ENCODE data around the gene PRR14. TPM values are rescaled to one million over a fixed set of nuclear protein-coding genes. Genes with fewer than 3 reads are reported as not detected.

Gene PRR14
- total and polyA plus RNA-seq, 8 donors = 9.0 to 123 (median 79.6) TPM

GRCh38 chr16:30603945-30604315 lies 46.8 kb upstream of the PRR14 start:
- H3K27ac ChIP-seq = no peak overlapping the region
- intact Hi-C loops (cut with DNase I; ENCODE audit: low total_unique reads) = no loop called here
- H3K4me1 ChIP-seq = peaks cover 0 to 27% (median 8%) of the 10 kb centered on the region in 4 donors
- H3K27me3 ChIP-seq = no peaks in the 10 kb centered on the region
- H3K4me3 ChIP-seq = no peak overlapping the region
- H3K36me3 ChIP-seq = peaks cover 32 to 63% (median 62%) of the 10 kb centered on the region in 4 donors
- no peaks in the 10 kb centered on the region for H3K9me3 ChIP-seq
- no peak for DNase-seq
- WGBS, 5 donors = 86 to 96% (median 91%) methylated on average over 7 of the region's 7 CpGs
- TF ChIP-seq POLR2AphosphoS5 (IDR thresholded peaks at IDR 0.05) = no peak
- no peak for TF ChIP-seq POLR2A (IDR thresholded peaks at IDR 0.05)
- no peak for TF ChIP-seq EP300 (IDR thresholded peaks at IDR 0.05)
- TF ChIP-seq CTCF (IDR thresholded peaks at IDR 0.05) = no peak

GRCh38 chr16:30604316-30604947 lies 46.3 kb upstream of the PRR14 start:
- H3K4me1 ChIP-seq = peaks cover 0 to 33% (median 13%) of the 10 kb centered on the region in 4 donors
- intact Hi-C loops (cut with DNase I; ENCODE audit: low total_unique reads) = no loop called here
- WGBS, 5 donors = 86 to 94% (median 92%) methylated on average over 48 to 49 of the region's 49 CpGs
- H3K27me3 ChIP-seq = no peaks in the 10 kb centered on the region
- TF ChIP-seq POLR2A (IDR thresholded peaks at IDR 0.05) (no peak), POLR2AphosphoS5 (IDR thresholded peaks at IDR 0.05) (no peak), EP300 (IDR thresholded peaks at IDR 0.05) (no peak), CTCF (IDR thresholded peaks at IDR 0.05) (no peak)
- no peak for DNase-seq
- no peak overlapping the region for H3K27ac ChIP-seq
- H3K4me3 ChIP-seq = no peak overlapping the region
- peaks cover 32 to 63% (median 62%) of the 10 kb centered on the region in 4 donors for H3K36me3 ChIP-seq
- no peaks in the 10 kb centered on the region for H3K9me3 ChIP-seq

DNA sequence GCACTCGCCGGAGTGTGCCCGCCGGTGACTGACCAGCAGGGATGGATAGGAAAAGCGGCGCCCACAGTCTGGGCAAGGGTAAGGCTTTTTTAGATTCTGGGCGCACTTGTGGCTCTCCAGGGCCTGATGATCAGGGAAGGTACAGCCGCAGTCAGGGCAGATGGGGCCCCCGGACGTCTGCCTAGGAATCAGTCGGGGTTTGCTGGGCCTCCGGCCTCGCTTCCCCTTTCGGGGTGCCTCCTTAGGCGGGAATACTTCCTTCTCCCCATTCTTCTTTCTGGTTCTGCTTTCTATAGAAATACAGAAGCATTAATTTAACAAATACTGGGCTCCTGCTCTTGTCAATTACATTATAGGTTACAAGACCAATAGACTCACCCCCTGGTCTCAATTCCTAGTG lies 45.6 kb upstream of the PRR14 start:
- H3K4me1 ChIP-seq = peaks cover 0 to 34% (median 17%) of the 10 kb centered on the region in 4 donors
- DNase-seq = no peak
- H3K27me3 ChIP-seq = no peaks in the 10 kb centered on the region
- no peaks in the 10 kb centered on the region for H3K9me3 ChIP-seq
- no peak overlapping the region for H3K4me3 ChIP-seq
- H3K36me3 ChIP-seq = peaks cover 32 to 63% (median 62%) of the 10 kb centered on the region in 4 donors
- H3K27ac ChIP-seq = no peak overlapping the region
- TF ChIP-seq POLR2AphosphoS5 (IDR thresholded peaks at IDR 0.05) (no peak), POLR2A (IDR thresholded peaks at IDR 0.05) (no peak), CTCF (IDR thresholded peaks at IDR 0.05) (no peak), EP300 (IDR thresholded peaks at IDR 0.05) (no peak)
- intact Hi-C loops (cut with DNase I; ENCODE audit: low total_unique reads) = no loop called here
- 89 to 94% (median 91%) methylated on average over 14 to 15 of the region's 15 CpGs for WGBS, 5 donors

GRCh38 chr16:30606004-30606403 lies 44.8 kb upstream of the PRR14 start:
- intact Hi-C loops (cut with DNase I; ENCODE audit: low total_unique reads) = no loop called here
- TF ChIP-seq EP300 (IDR thresholded peaks at IDR 0.05) = no peak
- TF ChIP-seq CTCF (IDR thresholded peaks at IDR 0.05) = no peak
- TF ChIP-seq POLR2A (IDR thresholded peaks at IDR 0.05) = no peak
- TF ChIP-seq POLR2AphosphoS5 (IDR thresholded peaks at IDR 0.05) = no peak
- Histone ChIP-seq H3K9me3 (no peaks in the 10 kb centered on the region), H3K4me3 (no peak overlapping the region), H3K36me3 (peaks cover 32 to 63% (median 62%) of the 10 kb centered on the region in 4 donors), H3K27me3 (no peaks in the 10 kb centered on the region), H3K4me1 (peaks cover 0 to 41% (median 20%) of the 10 kb centered on the region in 4 donors), H3K27ac (no peak overlapping the region)
- 93 to 99% (median 95%) methylated on average over 3 of the region's 3 CpGs for WGBS, 5 donors
- DNase-seq = no peak
